Measurements from ENCODE around the gene IFI44L.

DNA sequence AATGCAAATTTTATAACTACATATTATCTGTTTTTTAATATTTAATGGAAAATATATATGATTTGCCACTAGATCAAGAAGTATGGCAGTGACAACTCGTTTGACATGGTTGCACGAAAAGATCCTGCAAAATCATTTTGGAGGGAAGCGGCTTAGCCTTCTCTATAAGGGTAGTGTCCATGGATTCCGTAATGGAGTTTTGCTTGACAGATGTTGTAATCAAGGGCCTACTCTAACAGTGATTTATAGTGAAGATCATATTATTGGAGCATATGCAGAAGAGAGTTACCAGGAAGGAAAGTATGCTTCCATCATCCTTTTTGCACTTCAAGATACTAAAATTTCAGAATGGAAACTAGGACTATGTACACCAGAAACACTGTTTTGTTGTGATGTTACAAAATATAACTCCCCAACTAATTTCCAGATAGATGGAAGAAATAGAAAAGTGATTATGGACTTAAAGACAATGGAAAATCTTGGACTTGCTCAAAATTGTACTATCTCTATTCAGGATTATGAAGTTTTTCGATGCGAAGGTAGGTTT, 29.9 kb downstream of the IFI44L start:
- TF ChIP-seq EZH2 (IDR thresholded peaks at IDR 0.05; ENCODE audit: borderline replicate concordance, low read depth, low read length, severe bottlenecking) (no peak), CTCF (IDR thresholded peaks at IDR 0.05; ENCODE audit: borderline replicate concordance, extremely low read depth, low read length, poor library complexity, severe bottlenecking) (no peak)

All from DND-41 (cell line).